ENCODE measurements around the gene SLC25A43. TPM values are rescaled to one million over a fixed set of nuclear protein-coding genes. Genes with fewer than 3 reads are reported as not detected.

The SLC25A43 gene
- total RNA-seq, 1 donor from 2014 or later: 26.6 TPM

DNA sequence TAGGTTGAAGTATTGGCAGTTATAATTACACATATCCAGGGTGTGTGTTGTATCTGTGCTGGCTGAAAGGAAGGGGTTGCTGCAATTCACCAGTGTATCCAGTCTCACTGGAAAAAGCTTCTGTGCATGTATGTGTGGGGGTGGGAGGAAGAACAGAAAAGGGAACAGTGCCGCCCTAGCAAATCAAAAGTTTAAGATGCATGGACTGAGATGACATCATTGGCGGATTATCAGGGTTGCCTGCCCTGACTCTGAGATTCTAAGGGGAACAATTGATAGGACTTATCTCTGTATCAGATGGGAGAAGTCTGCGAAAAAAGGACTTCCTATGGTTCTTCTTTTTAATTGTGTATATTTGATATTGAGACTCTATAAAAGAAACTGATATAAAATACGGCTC, 3.5 kb downstream of the SLC25A43 start:
- intact Hi-C loops (cut with DNase I): no loop called here
- no peak for DNase-seq (ENCODE audit: low spot score in 2 of 2)
- TF ChIP-seq, protein P1, sequence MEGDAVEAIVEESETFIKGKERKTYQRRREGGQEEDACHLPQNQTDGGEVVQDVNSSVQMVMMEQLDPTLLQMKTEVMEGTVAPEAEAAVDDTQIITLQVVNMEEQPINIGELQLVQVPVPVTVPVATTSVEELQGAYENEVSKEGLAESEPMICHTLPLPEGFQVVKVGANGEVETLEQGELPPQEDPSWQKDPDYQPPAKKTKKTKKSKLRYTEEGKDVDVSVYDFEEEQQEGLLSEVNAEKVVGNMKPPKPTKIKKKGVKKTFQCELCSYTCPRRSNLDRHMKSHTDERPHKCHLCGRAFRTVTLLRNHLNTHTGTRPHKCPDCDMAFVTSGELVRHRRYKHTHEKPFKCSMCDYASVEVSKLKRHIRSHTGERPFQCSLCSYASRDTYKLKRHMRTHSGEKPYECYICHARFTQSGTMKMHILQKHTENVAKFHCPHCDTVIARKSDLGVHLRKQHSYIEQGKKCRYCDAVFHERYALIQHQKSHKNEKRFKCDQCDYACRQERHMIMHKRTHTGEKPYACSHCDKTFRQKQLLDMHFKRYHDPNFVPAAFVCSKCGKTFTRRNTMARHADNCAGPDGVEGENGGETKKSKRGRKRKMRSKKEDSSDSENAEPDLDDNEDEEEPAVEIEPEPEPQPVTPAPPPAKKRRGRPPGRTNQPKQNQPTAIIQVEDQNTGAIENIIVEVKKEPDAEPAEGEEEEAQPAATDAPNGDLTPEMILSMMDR (IDR thresholded peaks at IDR 0.05): no peak
- H3K4me1 ChIP-seq: no peaks in the 10 kb centered on the region
- H3K27ac ChIP-seq: no peak overlapping the region
- H3K9me3 ChIP-seq: no peaks in the 10 kb centered on the region
- H3K4me3 ChIP-seq: no peak overlapping the region
- H3K27me3 ChIP-seq: no peaks in the 10 kb centered on the region
- no peaks in the 10 kb centered on the region for H3K36me3 ChIP-seq

DNA sequence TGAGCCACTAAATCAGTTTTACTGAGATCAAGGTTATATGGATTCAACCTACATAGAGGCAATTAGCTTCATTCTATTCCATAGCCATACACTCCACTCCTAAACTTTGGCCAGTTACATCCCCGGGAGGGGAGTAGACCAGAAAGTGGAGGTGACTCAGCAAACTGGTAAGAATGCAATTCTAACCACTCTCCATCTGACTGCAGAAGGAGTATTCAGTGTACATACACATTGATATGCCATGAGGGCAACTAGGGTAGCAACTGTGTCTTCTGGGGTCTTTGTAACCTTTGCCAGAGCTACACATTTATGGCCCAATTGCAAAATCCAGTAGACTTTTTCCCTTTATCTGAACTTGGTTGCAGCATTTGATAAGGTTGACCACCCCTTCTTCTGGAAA, 7.6 kb downstream of the SLC25A43 start:
- Histone ChIP-seq H3K4me3 (no peak overlapping the region), H3K36me3 (no peaks in the 10 kb centered on the region), H3K27ac (no peak overlapping the region), H3K9me3 (no peaks in the 10 kb centered on the region), H3K27me3 (no peaks in the 10 kb centered on the region), H3K4me1 (no peaks in the 10 kb centered on the region)
- intact Hi-C loops (cut with DNase I): no loop called here
- no peak for DNase-seq (ENCODE audit: low spot score in 2 of 2)
- TF ChIP-seq, protein P1 (IDR thresholded peaks at IDR 0.05): no peak

DNA sequence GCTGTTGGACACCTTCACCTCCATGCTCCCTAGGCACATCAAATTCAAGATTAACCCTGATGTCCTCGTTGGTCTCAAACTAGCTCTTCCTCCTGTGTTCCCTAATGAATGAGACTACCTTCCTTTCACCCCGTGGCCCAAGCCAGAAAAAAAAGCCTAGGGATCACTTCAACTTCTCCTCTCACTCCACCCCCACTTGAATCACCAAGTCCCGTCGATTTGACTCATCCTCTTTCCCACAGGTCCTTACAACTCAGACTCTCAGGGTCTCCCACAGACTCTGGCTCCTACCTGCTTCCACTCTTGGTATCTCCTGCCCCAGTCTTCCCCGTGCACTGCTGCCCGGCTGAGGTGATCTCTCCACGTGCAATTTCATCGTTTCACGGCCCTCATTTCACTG, 8.5 kb downstream of the SLC25A43 start:
- no peak for DNase-seq (ENCODE audit: low spot score in 2 of 2)
- Histone ChIP-seq H3K9me3 (no peaks in the 10 kb centered on the region), H3K36me3 (no peaks in the 10 kb centered on the region), H3K27ac (no peak overlapping the region), H3K27me3 (no peaks in the 10 kb centered on the region), H3K4me1 (no peaks in the 10 kb centered on the region), H3K4me3 (no peak overlapping the region)
- TF ChIP-seq, protein P1 (IDR thresholded peaks at IDR 0.05): no peak
- intact Hi-C loops (cut with DNase I): no loop called here

DNA sequence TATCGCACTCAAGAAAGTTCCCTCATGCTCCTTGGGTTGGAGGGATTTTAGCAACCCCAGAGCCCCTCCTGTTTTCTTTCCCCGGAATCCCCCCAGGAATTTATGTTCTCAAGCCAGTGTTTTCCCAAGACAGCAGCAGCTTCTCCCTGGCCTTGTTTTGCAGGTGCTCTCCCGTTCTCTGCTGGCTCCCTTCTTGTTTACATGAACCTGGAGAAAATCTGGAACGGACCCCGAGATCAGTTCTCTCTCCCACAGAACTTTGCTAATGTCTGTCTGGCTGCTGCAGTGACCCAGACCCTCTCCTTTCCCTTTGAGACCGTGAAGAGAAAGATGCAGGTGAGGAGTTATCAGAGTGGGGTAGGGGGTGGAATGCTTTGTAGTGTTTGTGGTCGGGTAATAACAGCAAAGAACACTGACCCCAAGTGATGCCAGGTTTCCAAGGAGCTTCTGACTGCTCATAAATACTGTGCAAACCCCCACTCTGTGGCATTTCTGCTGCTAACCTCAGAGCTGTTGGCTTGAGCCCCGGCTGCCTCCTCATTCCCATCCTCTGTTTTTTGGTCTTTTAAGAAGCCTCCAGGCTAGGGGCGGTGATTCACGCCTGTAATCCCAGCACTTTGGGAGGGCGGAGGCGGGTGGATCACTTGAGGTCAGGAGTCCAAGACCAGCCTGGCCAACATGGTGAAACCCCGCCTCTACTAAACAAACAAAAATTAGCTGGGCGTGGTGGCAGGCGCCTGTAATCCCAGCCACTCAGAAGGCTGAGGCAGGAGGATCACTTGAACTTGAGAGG, 11.1 kb downstream of the SLC25A43 start:
- TF ChIP-seq, protein P1 (IDR thresholded peaks at IDR 0.05): no peak
- Histone ChIP-seq H3K9me3 (no peaks in the 10 kb centered on the region), H3K27ac (no peak overlapping the region), H3K4me3 (no peak overlapping the region), H3K4me1 (no peaks in the 10 kb centered on the region), H3K27me3 (no peaks in the 10 kb centered on the region), H3K36me3 (no peaks in the 10 kb centered on the region)
- peak in 1 of 2 donors; percentile 65 for DNase-seq (ENCODE audit: low spot score in 2 of 2)
- intact Hi-C loops (cut with DNase I): no loop called here

DNA sequence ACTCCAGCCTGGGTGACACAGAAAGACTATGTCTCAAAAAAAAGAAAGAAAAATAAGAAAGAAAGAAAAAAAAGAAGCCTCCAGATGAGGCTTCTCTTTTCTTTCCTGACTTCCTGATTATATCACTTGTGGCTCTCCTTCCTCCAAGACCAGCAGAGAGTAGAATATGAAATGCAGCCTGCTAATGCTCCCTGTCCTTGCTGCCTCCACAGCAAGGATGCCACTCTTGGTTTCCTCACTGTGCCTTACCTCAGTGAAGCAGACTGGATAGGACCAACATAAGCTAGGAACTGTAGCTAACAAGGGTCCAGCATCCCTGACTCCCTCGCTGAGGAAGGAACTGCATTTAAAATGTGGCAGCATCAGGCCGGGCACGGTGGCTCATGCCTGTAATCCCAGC, 11.7 kb downstream of the SLC25A43 start:
- TF ChIP-seq, protein P1 (IDR thresholded peaks at IDR 0.05): no peak
- intact Hi-C loops (cut with DNase I): no loop called here
- Histone ChIP-seq H3K9me3 (no peaks in the 10 kb centered on the region), H3K27ac (no peak overlapping the region), H3K4me1 (no peaks in the 10 kb centered on the region), H3K36me3 (no peaks in the 10 kb centered on the region), H3K27me3 (no peaks in the 10 kb centered on the region), H3K4me3 (no peak overlapping the region)
- no peak for DNase-seq (ENCODE audit: low spot score in 2 of 2)
